H7 (cell line): ENCODE measurements around the gene SLC30A1. TPM values are rescaled to one million over a fixed set of nuclear protein-coding genes. Genes with fewer than 3 reads are reported as not detected.

Experiments
- DNase-seq: peaks from one replicate; pipeline ENCODE4 v3.0.0; 2012
- H3K27me3 ChIP-seq: 2 replicates; pipeline ENCODE4 v1.6.0; 2011; ENCODE audit warnings: mild to moderate bottlenecking, low read length; ENCODE audit not compliant: control insufficient read depth, insufficient read depth
- H3K36me3 ChIP-seq: replicated peaks from 2 replicates; pipeline ENCODE4 v1.5.1; 2011; ENCODE audit warnings: low read length; ENCODE audit not compliant: control insufficient read depth, insufficient read depth
- H3K4me3 ChIP-seq: 2 replicates; pipeline ENCODE4 v1.5.1; 2011; ENCODE audit warnings: low read depth, mild to moderate bottlenecking, control low read depth, low read length, moderate library complexity; ENCODE audit not compliant: insufficient read depth
- total RNA-seq: library from RNA; depleted of rRNA; stranded (reverse); fragments of >200 nt; shearing (Covaris generic); gene quantifications from 2 replicates; pipeline ENCODE4 v1.2.3, GENCODE V29; 2014

Gene SLC30A1
- total RNA-seq, 1 experiment from 2014 or later, result 9.1 TPM

DNA sequence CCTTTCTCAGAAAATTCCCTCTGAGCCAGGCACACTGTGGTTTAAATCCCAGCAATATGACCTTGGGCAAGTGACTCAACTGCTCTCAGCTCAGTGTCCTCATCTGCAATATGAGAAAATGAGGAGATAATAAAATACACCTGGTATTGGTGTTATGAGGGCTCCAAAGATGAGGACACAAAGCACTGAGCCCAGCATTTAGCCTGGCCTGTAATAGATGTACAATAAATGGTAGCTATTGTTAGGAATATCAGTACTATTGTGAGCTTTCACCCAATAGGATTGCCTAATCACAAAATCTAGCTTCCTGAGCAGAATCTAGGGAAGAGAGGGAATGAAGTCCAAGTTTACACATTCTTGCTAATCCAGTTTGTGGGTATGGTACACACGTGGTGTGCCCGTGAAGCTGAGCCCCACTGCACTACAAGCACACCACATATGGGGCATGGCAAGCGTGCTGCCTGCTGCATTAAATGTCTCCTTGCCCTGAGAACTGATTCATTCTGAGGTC is 24.3 kb upstream of the SLC30A1 start:
- DNase-seq, result no peak
- no peak overlapping the region for H3K4me3 ChIP-seq

DNA sequence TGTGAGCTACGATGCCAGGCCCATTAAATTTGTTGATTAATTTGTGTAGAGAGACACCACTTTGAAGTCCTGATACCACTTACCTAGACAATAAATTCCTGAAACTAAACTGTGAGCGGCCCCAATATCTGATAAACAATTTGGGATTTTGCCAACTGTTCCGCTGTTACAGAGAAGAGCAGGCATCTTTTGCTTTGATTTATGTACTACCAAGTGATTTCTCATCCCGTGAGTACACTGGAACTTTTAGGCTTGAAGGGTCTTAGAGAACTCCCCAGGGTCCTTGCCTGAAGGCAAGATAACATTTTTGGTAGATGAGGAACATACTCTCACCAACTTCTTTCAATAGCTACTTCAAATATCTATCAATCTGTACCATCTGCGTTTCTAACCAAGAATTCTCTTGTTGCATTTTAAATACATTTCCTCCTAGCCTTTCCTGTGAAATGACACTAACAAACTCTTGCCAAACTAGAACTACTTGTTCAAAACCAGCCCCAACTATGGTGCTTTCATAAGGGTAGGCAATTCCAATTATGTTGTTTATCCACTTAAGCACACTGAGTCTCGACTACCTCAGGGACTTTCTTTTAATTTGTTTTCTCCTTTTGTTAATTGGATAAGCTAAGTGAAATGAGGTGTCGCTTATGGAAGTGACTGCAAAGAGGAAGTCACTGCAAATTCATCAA is 23.2 kb upstream of the SLC30A1 start:
- Histone ChIP-seq H3K27me3 (no peaks in the 10 kb centered on the region), H3K36me3 (no peaks in the 10 kb centered on the region), H3K4me3 (no peak overlapping the region)
- DNase-seq, result no peak

More for the DNA sequence above, 24.3 kb upstream of the SLC30A1 start:
- Histone ChIP-seq H3K36me3 (no peaks in the 10 kb centered on the region), H3K27me3 (no peaks in the 10 kb centered on the region)

DNA sequence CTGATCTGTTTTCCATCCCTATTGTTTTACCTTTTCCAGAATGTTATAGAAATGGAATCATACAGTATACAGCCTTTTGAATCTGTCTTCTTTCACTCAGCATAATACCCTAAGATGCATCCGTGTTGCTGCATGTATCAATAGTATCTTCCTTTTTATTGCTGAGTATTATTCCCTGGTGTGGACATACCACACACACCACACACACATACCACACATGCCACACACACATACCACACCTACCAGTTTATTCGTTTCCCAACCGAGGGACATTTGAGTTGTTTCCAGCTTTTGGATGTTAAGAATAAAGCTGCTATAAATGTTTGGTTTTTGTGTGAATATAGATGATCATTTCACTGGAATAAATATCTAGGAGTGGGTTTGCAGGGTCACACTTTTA is 22.2 kb upstream of the SLC30A1 start:
- Histone ChIP-seq H3K27me3 (no peaks in the 10 kb centered on the region), H3K36me3 (no peaks in the 10 kb centered on the region), H3K4me3 (no peak overlapping the region)
- DNase-seq, result no peak

DNA sequence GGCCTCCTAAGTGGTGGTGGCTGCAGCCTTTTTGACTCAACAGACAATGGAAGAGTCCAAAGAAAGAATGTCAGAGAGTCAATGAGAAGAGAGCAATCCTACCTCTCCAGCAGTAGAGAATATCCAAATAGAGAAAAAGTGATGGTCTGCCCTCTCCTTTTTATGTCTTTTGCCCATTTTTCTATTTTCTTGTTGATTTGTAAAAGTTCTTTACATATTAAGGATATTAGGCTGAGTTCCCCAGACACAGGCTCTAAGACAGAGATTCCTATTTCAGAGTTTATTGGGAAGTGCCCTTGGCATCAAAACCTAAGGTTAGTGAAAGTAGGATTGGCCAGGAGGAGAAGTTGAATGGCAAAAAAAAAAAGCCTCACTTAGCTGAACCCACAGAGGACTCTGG is 20.3 kb upstream of the SLC30A1 start:
- Histone ChIP-seq H3K4me3 (no peak overlapping the region), H3K36me3 (no peaks in the 10 kb centered on the region), H3K27me3 (no peaks in the 10 kb centered on the region)
- DNase-seq, result no peak

DNA sequence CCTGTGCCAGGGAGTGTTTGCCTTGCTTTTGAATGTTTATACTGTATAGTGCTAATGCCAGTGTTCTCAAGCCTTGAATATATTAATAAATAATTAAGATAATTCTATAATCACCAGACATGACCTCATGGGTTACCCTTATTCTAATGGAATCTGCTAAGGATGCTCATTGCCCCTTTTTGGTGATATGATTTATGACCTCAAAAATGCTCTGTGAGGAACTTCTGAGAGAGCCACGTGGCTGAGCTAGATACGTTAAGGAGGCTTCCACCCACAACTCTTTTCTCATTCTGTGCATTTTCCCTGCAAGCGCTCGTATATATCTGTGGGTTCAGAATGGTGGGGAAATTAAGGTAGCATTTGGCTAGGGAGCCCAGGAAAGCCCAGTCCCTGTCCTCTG is 19.6 kb upstream of the SLC30A1 start:
- H3K4me3 ChIP-seq, result no peak overlapping the region
- no peak for DNase-seq
- no peaks in the 10 kb centered on the region for H3K27me3 ChIP-seq
- H3K36me3 ChIP-seq, result no peaks in the 10 kb centered on the region

DNA sequence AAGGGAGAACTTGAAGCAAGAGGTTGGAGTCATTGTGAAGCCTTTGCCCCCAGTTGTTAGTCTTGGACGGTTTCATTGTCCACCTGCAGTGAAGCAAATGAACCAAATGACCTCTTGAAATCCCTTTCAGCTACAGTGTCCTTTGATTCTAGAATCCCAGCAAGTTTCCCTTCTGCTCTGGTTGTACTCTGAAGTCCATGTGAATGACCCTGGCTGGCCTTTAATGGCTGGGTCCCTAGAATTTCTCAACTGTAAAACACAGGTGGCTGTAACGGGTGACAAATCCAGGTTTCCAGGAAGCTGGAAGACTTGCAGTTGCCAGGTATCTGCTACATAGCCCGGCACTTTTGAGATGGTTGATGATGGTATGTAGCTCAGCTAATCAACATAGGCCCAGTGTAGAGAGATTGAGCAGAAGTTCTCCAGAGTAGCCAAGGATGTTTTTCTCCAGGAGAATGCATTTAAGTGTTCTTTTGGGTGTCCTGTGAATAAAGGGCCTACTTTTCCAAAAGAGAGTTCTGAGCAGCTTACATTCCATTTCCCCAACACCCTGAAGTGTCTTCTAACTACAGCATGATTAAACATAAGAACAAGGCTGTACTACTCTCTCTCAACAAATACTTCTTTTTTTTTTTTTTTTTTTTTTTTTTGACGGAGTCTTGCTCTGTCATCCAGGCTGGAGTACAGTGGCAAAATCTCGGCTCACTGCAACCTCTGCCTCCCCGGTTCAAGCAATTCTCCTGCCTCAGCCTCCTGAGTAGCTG is 17.6 kb upstream of the SLC30A1 start:
- H3K27me3 ChIP-seq, result no peaks in the 10 kb centered on the region
- DNase-seq, result no peak
- no peaks in the 10 kb centered on the region for H3K36me3 ChIP-seq
- H3K4me3 ChIP-seq, result no peak overlapping the region

DNA sequence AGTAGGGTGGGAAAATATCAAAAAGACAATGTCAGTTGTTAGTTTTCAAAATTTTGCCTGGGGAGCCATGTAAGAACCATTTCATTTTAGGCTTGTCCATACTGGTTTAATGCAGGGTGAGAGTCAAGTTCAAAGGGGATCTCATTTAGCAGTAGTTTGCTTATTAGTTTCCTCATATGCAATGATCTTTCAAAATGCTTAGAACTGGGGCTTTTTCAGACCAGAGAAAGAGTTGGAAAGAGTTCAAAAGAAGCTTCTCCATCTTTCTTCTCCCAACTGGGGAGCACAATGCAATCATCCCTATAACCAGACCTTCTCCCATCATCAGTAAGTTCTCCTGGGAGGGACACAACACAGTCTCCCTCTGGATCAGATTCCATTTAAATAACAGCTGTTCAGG is 16.5 kb upstream of the SLC30A1 start:
- DNase-seq, result no peak
- H3K4me3 ChIP-seq, result no peak overlapping the region
- no peaks in the 10 kb centered on the region for H3K36me3 ChIP-seq
- no peaks in the 10 kb centered on the region for H3K27me3 ChIP-seq

DNA sequence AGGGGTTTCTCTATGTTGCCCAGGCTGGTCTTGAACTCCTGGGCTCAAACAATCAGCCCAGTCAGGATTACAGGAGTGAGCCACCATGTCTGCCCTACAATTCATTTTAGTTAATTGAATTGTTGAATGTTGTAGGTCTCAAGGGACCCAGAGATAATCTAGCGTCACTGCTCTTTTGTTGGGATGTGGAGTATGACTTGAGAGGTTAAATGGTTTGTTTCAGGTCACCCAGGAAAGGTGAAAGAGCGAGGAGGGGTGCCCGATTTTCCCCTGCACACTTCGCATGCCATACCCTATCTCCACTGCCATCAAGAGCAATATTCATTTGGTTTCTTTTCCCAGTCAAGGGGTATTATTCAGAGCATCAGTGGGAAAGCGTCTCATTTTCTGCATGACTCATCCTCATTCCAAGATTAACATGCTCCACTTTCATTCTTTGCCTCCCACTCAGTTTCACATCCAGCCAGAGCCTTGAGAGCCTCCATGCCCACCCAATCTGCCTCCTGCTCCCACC is 13.1 kb upstream of the SLC30A1 start:
- no peak for DNase-seq
- Histone ChIP-seq H3K4me3 (no peak overlapping the region), H3K36me3 (no peaks in the 10 kb centered on the region), H3K27me3 (no peaks in the 10 kb centered on the region)

DNA sequence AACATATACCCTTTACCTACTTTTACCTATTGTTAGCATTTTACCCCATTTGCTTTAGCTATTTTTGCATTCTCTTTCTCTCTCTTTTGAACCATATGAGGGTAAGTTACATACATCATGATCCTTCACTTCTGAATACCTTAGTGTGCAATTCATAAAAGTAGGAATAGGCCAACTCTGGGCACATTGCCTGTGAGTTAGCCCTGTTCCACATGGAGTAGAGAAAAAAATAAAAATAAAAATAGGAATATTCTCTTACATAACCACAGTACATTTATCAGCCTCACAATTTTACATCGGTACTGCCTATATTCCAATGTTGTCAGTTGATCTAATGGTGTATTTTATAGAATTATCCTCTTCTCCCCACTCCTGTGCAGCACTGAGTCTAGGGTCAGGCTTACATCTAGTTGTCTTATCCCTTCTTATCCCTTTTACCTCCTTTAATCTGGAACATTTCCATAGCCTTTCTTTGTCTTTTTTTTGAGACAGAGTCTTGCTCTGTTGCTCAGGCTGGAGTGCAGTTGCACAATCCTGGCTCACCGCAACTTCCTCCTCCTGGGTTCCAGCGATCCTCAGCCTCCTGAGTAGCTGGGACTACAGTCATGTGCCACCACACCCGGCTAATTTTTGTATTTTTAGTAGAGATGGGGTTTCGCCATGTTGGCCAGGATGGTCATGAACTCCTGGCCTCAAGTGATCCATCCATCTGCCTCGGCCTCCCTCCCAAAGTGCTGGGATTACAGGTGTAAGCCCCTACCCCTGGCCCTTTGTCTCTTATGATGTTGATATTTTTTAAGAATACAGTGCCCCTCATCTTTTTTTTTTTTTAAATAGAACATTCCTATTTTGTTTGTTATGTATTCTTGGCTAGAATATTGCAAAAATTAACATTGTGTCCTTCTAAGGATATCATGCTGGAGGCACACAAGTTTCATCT is 11.1 kb upstream of the SLC30A1 start:
- no peak for DNase-seq
- H3K36me3 ChIP-seq, result no peaks in the 10 kb centered on the region
- no peaks in the 10 kb centered on the region for H3K27me3 ChIP-seq
- H3K4me3 ChIP-seq, result no peak overlapping the region

DNA sequence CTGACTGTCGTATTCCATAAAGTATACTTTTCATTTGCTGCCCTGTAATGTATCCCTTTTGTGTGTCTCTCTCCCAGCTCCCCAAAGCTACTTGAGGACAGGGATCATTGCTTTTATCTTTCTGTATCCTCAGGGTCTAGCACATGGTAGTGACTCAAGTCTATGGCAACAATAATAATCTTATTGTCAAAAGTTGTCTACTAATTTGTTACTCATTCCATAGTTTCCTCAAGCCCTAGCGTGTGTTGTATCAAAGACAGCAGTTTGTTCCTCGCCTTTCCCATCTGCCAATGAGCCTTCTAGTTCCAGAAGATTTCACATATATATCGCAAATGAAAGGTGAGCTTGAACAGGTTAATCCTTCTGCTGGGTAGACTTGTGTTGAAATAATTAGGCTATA is 9.8 kb upstream of the SLC30A1 start:
- no peaks in the 10 kb centered on the region for H3K27me3 ChIP-seq
- no peak for DNase-seq
- no peak overlapping the region for H3K4me3 ChIP-seq
- H3K36me3 ChIP-seq, result no peaks in the 10 kb centered on the region

DNA sequence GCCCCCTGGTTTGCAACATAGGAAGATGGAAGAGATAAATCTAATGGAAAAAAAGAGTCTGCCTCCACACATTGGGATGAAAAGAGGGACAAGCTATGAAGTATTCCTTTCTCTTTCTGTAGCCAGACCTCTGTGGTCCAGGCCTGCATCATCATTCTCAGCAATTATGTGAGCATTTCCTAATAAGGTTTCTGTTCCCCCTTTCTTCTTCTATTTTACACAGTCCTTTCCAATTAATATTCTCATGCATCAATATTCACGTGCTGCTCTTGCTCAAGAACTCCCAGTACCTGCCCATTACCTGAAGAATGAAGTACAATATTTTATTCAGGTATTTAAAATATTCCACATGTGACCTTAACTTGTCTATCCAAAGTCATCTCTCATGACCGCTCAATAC is 8.2 kb upstream of the SLC30A1 start:
- Histone ChIP-seq H3K4me3 (no peak overlapping the region), H3K36me3 (no peaks in the 10 kb centered on the region), H3K27me3 (no peaks in the 10 kb centered on the region)
- DNase-seq, result no peak

DNA sequence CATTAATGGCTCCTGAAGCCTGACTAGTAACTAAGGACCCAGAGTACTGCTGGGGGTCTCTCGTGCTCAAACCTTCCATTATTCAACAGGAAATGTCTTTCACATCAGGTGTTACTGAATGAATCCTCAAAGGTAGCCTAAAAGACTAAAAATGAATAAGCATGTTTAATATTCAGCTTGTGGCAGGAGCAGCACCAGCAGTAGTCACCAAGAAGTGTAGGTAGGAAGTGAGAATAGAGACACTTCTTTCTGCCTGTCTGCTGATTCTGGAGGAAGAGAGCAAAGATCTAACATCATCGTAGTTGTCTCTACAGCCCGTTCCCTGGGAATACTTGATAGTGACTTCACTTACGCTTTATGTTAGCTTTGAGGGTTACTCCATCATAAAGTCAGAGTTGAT is 7.6 kb upstream of the SLC30A1 start:
- Histone ChIP-seq H3K27me3 (no peaks in the 10 kb centered on the region), H3K36me3 (no peaks in the 10 kb centered on the region), H3K4me3 (no peak overlapping the region)
- DNase-seq, result no peak

DNA sequence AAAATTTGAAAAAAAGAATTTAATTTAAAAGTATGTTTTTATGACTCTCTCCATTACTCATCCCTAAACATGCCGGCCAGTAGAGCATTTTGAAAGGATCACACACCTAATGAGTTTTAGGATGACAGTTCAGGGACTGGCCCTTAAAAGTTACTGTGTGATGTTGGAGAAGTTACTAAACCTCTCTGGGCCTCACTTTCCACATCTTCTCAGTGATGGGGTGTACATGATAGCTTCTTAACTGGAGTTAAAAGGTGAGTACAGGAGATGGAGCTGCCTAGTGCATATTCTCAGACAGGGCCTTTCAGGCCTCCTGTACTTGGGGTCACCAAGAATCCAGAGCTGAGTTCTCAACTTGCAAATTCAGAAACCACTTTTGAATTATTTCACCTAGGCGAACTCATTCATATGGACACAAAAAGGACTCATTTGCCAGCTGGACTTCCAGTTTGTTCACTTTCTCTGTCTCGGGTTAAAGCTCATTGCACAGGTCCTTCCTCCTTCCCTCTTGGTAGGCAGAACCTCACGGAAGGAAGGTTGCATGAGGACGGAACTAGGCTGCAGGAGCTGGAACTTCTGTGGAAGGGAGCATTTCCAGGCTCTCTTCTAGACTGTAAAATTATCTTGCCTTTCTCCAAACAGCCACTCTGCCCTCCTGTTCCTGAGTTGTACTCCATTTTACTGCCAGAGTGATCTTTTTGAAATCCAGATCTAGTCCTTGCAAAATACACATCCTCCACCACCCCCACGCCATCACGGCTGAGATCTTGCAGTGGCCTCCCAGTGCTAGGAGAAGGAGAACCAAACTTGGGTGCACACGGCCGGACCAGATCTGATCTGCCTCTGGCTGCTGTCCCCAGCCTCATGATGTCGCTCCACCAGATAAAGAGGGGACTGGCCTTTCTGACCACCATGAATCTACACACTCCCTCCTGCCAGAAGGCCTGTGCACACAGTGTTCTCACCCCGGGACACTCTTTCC is 4.3 kb upstream of the SLC30A1 start:
- peaks cover 1% of the 10 kb centered on the region; the same call in 1 of the 2 replicates for H3K27me3 ChIP-seq
- H3K4me3 ChIP-seq, result no peak overlapping the region
- no peaks in the 10 kb centered on the region for H3K36me3 ChIP-seq
- DNase-seq, result no peak
